SK-N-SH (cell line): ENCODE results near the gene CELF5.

ENCODE experiments used
- EP300 ChIP-seq, 2 experiments: IDR thresholded peaks; 2 replicates each; pipeline versions ENCODE4 v1.4.0 to v1.6.1; 2012; ENCODE audit warnings: borderline replicate concordance in 1 of 2, low read depth in 1 of 2, low read length in 1 of 2
- EZH2phosphoT487 ChIP-seq: fragments of 200-600 bp; sonication (generic); IDR thresholded peaks from 2 replicates; pipeline ENCODE4 v1.6.1; 2017; ENCODE audit warnings: low read depth, mixed run types, mild to moderate bottlenecking, antibody characterized with exemption, moderate library complexity, borderline replicate concordance
- FOXM1 ChIP-seq: IDR thresholded peaks from 2 replicates; pipeline ENCODE4 v1.4.0; 2012; ENCODE audit warnings: low read depth, mild to moderate bottlenecking
- GABPA ChIP-seq: IDR thresholded peaks from 2 replicates; pipeline ENCODE4 v1.4.0; 2012; ENCODE audit warnings: low read depth, mild to moderate bottlenecking
- JUND ChIP-seq: IDR thresholded peaks from 2 replicates; pipeline ENCODE4 v1.4.0; 2012
- NRF1 ChIP-seq: IDR thresholded peaks from 2 replicates; pipeline ENCODE4 v1.6.1; 2012; ENCODE audit warnings: low read depth, mild to moderate bottlenecking, low read length
- POLR2AphosphoS5 ChIP-seq: IDR thresholded peaks from 2 replicates; pipeline ENCODE4 v1.6.1; 2012; ENCODE audit warnings: low read depth, low read length
- RAD21 ChIP-seq: IDR thresholded peaks from 2 replicates; pipeline ENCODE4 v1.6.1; 2012; ENCODE audit warnings: mild to moderate bottlenecking, low read length
- REST ChIP-seq: IDR thresholded peaks from 2 replicates; pipeline ENCODE4 v1.6.1; 2012; ENCODE audit warnings: mild to moderate bottlenecking, low read depth, low read length, moderate library complexity
- RFX5 ChIP-seq: IDR thresholded peaks from 2 replicates; pipeline ENCODE4 v1.6.1; 2012; ENCODE audit warnings: mild to moderate bottlenecking, improper control_type of control experiment, low read length
- SIN3A ChIP-seq: IDR thresholded peaks from 2 replicates; pipeline ENCODE4 v1.6.1; 2012; ENCODE audit warnings: low read depth, mild to moderate bottlenecking, low read length, moderate library complexity, borderline replicate concordance
- YY1 ChIP-seq: IDR thresholded peaks from 2 replicates; pipeline ENCODE4 v1.4.0; 2012; ENCODE audit warnings: low read depth, mild to moderate bottlenecking
- TF ChIP-seq, protein P1 (sequence below): fragments of 200-600 bp; sonication (generic); IDR thresholded peaks from 2 replicates; pipeline ENCODE4 v1.6.1; 2017; ENCODE audit warnings: antibody characterized with exemption, mild to moderate bottlenecking, moderate library complexity
- TF ChIP-seq, protein P2 (sequence below): fragments of 150-350 bp; IDR thresholded peaks from 2 replicates; pipeline ENCODE4 v1.6.1; 2016; ENCODE audit warnings: mild to moderate bottlenecking, low read depth, low read length

DNA sequence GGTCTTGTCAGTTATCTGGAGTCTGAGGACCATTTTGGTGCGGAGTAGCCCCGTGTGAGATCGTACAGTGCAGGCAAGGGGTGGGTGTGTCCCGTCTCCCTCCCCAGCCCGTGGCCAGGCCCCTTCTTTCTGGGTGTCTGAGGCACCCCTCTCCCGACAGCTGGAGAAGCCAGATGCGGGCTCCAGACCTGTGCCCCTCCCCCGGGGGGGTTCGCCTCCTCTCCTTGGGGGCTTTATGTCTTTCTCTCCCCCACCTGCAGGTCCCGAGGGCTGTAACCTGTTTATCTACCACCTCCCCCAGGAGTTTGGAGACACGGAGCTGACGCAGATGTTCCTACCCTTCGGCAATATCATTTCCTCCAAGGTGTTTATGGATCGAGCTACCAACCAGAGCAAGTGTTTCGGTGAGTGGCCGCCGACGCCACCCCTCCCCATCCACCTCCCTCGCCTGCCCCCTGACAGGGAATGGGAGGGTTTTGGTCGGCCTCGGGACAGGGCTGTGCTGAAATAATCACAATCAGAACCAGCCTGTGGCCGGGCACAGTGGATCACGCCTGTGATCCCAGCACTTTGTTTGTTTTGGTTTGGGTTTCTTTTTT lies 65.6 kb downstream of the CELF5 start:
- TF ChIP-seq EP300 (IDR thresholded peaks at IDR 0.05; ENCODE audit: borderline replicate concordance in 1 of 2, low read depth in 1 of 2, low read length in 1 of 2), result no peak
- TF ChIP-seq POLR2AphosphoS5, result no peak
- TF ChIP-seq, protein P1, sequence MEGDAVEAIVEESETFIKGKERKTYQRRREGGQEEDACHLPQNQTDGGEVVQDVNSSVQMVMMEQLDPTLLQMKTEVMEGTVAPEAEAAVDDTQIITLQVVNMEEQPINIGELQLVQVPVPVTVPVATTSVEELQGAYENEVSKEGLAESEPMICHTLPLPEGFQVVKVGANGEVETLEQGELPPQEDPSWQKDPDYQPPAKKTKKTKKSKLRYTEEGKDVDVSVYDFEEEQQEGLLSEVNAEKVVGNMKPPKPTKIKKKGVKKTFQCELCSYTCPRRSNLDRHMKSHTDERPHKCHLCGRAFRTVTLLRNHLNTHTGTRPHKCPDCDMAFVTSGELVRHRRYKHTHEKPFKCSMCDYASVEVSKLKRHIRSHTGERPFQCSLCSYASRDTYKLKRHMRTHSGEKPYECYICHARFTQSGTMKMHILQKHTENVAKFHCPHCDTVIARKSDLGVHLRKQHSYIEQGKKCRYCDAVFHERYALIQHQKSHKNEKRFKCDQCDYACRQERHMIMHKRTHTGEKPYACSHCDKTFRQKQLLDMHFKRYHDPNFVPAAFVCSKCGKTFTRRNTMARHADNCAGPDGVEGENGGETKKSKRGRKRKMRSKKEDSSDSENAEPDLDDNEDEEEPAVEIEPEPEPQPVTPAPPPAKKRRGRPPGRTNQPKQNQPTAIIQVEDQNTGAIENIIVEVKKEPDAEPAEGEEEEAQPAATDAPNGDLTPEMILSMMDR, result no peak
- no peak for TF ChIP-seq JUND
- no peak for TF ChIP-seq EZH2phosphoT487
- no peak for TF ChIP-seq FOXM1
- no peak for TF ChIP-seq REST
- TF ChIP-seq, protein P2, sequence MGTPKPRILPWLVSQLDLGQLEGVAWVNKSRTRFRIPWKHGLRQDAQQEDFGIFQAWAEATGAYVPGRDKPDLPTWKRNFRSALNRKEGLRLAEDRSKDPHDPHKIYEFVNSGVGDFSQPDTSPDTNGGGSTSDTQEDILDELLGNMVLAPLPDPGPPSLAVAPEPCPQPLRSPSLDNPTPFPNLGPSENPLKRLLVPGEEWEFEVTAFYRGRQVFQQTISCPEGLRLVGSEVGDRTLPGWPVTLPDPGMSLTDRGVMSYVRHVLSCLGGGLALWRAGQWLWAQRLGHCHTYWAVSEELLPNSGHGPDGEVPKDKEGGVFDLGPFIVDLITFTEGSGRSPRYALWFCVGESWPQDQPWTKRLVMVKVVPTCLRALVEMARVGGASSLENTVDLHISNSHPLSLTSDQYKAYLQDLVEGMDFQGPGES, result no peak
- TF ChIP-seq YY1, result no peak
- TF ChIP-seq SIN3A, result no peak
- TF ChIP-seq RFX5, result no peak
- TF ChIP-seq NRF1, result no peak
- TF ChIP-seq GABPA, result no peak
- no peak for TF ChIP-seq RAD21
